LNCAP (cell line): ENCODE measurements around the gene PLOD3.

Experiments
- CTCF ChIP-seq: fragments of 450-650 bp; IDR thresholded peaks from 2 replicates; pipeline ENCODE4 v1.5.1; 2017; ENCODE audit warnings: mild to moderate bottlenecking

PLOD3 gene, protein sequence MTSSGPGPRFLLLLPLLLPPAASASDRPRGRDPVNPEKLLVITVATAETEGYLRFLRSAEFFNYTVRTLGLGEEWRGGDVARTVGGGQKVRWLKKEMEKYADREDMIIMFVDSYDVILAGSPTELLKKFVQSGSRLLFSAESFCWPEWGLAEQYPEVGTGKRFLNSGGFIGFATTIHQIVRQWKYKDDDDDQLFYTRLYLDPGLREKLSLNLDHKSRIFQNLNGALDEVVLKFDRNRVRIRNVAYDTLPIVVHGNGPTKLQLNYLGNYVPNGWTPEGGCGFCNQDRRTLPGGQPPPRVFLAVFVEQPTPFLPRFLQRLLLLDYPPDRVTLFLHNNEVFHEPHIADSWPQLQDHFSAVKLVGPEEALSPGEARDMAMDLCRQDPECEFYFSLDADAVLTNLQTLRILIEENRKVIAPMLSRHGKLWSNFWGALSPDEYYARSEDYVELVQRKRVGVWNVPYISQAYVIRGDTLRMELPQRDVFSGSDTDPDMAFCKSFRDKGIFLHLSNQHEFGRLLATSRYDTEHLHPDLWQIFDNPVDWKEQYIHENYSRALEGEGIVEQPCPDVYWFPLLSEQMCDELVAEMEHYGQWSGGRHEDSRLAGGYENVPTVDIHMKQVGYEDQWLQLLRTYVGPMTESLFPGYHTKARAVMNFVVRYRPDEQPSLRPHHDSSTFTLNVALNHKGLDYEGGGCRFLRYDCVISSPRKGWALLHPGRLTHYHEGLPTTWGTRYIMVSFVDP

GRCh38 chr7:101217388-101218235, at the start of gene PLOD3, which contains the start of gene ZNHIT1:
TSS of gene PLOD3 (minus strand) at chr7:101217581. CDS start at chr7:101217274, 307 bp downstream.
TSS of gene ZNHIT1 (plus strand) at chr7:101218165. CDS start at chr7:101218196, 31 bp downstream.
- no peak for TF ChIP-seq CTCF

DNA sequence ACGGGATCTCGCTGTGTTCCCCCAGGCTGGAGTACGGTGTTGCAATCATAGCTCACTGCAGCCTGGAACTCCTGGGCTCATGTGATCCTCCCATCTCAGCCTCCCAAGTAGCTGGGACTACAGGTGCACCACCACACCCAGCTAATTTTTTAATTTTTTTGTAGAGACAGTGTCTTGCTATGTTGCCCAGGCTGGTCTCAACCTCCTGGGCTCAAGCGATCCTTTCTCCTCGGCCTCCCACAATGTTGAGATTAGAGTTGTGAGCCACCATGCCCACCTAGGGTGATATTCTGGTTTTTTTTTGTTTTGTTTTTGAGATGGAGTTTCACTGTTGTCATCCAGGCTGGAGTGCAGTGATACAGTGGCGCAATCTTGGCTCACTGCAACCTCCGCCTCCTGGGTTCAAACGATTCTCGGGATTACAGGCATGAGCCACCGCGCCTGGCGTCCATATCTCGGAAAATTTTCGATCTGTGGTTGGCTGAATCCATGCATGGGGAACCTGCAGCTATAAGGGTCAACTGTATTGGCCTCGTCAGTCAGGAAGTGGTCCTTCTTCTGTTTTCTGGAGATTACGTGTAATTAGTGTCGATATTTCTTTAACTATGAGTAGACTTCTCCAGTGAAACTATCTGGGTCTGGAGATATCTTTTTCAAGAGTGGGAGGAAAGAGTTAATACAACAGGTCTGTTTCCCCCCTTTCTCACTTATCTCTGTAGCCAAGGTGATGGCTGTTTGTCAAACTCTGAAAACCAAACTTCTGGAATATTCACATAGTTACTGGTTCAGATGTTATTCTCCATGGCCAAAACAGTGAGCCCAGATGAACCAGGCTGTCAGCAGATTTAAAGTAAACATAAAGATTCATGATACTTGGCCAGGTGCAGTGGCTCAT, 48.5 kb upstream of the PLOD3 start:
- no peak for TF ChIP-seq CTCF

DNA sequence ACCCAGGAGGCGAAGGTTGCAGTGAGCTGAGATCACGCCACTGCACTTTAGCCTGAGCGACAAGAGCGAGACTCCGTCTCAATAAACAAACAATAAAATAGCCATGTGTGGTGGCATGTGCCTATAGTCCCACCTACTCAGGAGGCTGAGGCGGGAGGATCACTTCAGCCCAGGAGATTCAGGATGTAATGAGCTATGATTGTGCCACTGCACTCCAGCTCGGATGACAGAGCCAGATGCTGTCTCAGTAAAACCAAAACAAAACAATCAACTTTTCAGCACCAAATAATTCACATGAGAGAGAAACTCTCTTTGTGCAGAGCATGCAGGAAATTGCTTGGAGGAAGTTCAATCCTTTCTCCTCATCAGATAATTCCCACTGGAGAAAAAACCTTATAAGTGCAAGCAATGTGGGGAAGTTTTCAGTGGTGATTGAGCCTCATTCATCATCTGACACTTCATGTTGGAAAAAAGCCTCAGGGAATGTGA, 40.9 kb upstream of the PLOD3 start:
- no peak for TF ChIP-seq CTCF

DNA sequence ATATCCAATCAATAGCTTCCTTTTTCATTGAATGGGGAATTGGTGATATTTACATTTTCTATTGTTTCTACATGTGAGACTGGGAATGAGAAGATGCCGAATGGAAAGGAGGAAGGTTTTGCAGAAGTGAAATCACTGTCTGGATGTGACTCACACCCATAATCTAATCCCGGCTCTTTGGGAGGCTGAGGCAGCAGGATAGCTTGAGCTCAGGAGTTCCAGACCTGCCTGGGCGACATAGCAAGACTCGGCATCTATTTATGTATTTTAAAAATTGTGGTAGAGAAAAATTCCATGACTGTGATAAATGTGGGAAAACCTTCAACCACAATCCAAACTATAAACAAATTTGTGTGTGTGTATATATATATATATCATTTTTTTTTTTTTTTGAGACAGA, 38.4 kb upstream of the PLOD3 start:
- no peak for TF ChIP-seq CTCF

DNA sequence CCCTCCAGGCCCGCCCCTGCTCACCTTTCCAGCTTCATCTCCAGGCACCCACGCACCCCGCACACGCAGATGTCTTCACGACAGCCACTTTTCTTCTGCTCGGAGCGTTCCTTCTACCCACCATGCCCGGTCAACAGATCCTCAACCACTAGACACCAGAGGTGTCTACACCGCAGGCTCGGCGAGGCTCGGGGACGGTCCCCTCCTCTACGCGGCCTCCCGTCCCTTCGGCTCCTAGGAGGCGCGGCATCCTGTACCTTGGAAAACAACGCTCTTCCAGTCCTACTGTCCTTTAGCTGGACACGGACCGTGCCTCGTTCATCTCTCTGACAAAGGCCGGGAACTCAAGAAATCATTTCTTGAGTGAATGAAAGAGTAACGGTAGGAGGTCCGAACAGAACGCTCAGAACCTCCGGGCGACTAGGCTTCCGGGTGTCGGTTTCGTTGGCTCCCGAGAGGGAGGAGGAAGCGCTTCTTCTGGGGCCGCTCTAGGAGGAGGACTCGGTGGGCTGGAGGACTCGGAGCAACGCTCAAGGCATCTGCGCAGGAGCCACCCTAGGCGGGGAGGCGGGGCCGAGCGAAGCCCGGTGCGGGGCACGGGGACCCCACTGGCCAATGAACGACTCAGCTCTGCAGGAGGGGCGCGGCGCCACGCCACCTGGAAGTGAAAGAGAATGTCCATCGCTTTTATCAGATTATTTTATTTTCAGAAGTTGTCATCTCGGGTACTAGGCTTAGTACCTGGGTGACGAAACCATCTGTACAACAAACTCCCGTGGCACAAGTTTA, 34.7 kb upstream of the PLOD3 start:
- no peak for TF ChIP-seq CTCF

DNA sequence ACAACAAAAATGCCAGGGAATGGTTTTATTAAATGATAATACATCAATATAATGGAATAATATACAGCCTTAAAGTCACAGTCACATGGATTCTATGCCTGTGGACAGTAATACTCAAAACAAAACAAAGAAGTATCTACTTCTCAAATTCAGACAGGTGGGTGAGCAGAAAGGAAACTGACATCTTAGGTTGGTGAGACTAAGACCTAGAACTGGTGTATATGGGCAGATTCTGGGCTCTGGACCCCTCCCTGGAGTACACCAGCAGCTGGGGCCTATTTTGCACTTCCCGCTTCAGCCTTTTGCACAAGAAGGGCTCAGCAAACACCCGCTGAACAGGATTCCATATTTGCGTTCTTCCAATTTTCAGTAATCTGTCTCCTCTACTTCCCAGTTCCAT, 32.9 kb upstream of the PLOD3 start:
- TF ChIP-seq CTCF: no peak
